Naive thymus-derived CD4-positive, alpha-beta T cell (primary cell): ENCODE measurements around the gene SSPN. TPM values are rescaled to one million over a fixed set of nuclear protein-coding genes. Genes with fewer than 3 reads are reported as not detected.

Source experiments
- ATAC-seq: fragments of 150-1000 bp; cut with Tn5 transposase; 2 replicates; pipeline ENCODE4 v1.10.0; 2021; ENCODE audit warnings: mild to moderate bottlenecking, moderate library complexity
- CTCF ChIA-PET: fragments of 350-600 bp; sonication (Branson Sonifier 250); formaldehyde crosslinking; loops from one replicate; lab custom pipeline; 2021; ENCODE audit warnings: antibody characterized with exemption; lab: Charles Lee
- POLR2A ChIA-PET: fragments of 350-600 bp; sonication (Branson Sonifier 250); formaldehyde crosslinking; loops from one replicate; lab custom pipeline; 2021; ENCODE audit warnings: antibody characterized with exemption, inconsistent platforms; lab: Charles Lee
- DNase-seq, 9 donors: peaks; one replicate each; pipeline versions ENCODE4 v3.0.0 to v3.0.0-alpha.2; 2020 to 2022; ENCODE audit warnings: mixed read lengths in 1 of 9
- H3K27ac ChIP-seq: one replicate; pipeline ENCODE4 v1.7.0; 2013; ENCODE audit warnings: mild to moderate bottlenecking, low read depth, low read length, moderate library complexity
- H3K27me3 ChIP-seq, 2 donors: one replicate each; pipeline ENCODE4 v1.7.0; 2013; ENCODE audit warnings: low read length in 2 of 2, mild to moderate bottlenecking in 2 of 2, moderate library complexity in 2 of 2; ENCODE audit not compliant: control insufficient read depth in 2 of 2, insufficient read depth in 2 of 2
- H3K36me3 ChIP-seq, 3 experiments: 1 replicate in 2 of 3; 2 replicates in 1 of 3; pipeline ENCODE4 v1.7.0; 2013; ENCODE audit warnings: low read length in 3 of 3, mild to moderate bottlenecking in 3 of 3, moderate library complexity in 1 of 3; ENCODE audit not compliant: insufficient read depth in 3 of 3, control insufficient read depth in 2 of 3
- H3K4me1 ChIP-seq, 2 donors: one replicate each; pipeline ENCODE4 v1.7.0; 2013; ENCODE audit warnings: low read length in 2 of 2, mild to moderate bottlenecking in 2 of 2, moderate library complexity in 1 of 2; ENCODE audit not compliant: control insufficient read depth in 2 of 2, insufficient read depth in 2 of 2
- H3K4me3 ChIP-seq: 2 replicates; pipeline ENCODE4 v1.7.0; 2013; ENCODE audit warnings: mild to moderate bottlenecking, low read length
- H3K9me3 ChIP-seq, 3 experiments: 1 replicate in 2 of 3; 2 replicates in 1 of 3; pipeline ENCODE4 v1.7.0; 2013; ENCODE audit warnings: low read length in 3 of 3; ENCODE audit not compliant: control insufficient read depth in 2 of 3
- H3K27ac Mint-ChIP-seq, 9 donors: one replicate each; pipeline ENCODE4 v1.8.0; 2020 to 2022; ENCODE audit warnings: mixed read lengths in 9 of 9, mild to moderate bottlenecking in 8 of 9, moderate library complexity in 5 of 9, inconsistent platforms in 2 of 9
- H3K27me3 Mint-ChIP-seq, 5 donors: one replicate each; pipeline ENCODE4 v1.8.0; 2021 to 2022; ENCODE audit warnings: mixed read lengths in 5 of 5, mild to moderate bottlenecking in 1 of 5
- H3K36me3 Mint-ChIP-seq, 5 donors: one replicate each; pipeline ENCODE4 v1.8.0; 2020 to 2022; ENCODE audit warnings: mixed read lengths in 5 of 5, mild to moderate bottlenecking in 3 of 5, inconsistent platforms in 1 of 5
- H3K4me1 Mint-ChIP-seq, 7 donors: one replicate each; pipeline ENCODE4 v1.8.0; 2020 to 2022; ENCODE audit warnings: mixed read lengths in 7 of 7, mild to moderate bottlenecking in 3 of 7, inconsistent platforms in 1 of 7
- H3K4me3 Mint-ChIP-seq, 10 donors: one replicate each; pipeline ENCODE4 v1.8.0; 2020 to 2022; ENCODE audit warnings: mild to moderate bottlenecking in 10 of 10, mixed read lengths in 10 of 10, moderate library complexity in 6 of 10, inconsistent platforms in 2 of 10
- H3K9me3 Mint-ChIP-seq, 11 donors: one replicate each; pipeline ENCODE4 v1.8.0; 2020 to 2022; ENCODE audit warnings: mixed read lengths in 11 of 11, mild to moderate bottlenecking in 4 of 11, inconsistent platforms in 1 of 11, moderate library complexity in 1 of 11
- intact Hi-C, 2 donors: fragments of 100-400 bp; cut with micrococcal nuclease; formaldehyde crosslinking; loops; one replicate each; pipeline ENCODE4 v1.15.1; 2023
- polyA plus RNA-seq, 2 donors: library from polyadenylated mRNA; unstranded; fragments of 300-500 nt; fragmentation: Illumina TruSeq; gene quantifications; one replicate each; pipeline ENCODE4 v1.2.3, GENCODE V29; 2021
- total RNA-seq, 6 experiments: library from RNA in 5 of 6; stranded (reverse) in 5 of 6; gene quantifications; 1 replicate in 5 of 6; 2 replicates in 1 of 6; pipeline ENCODE4 v1.2.3 and lab custom pipeline; 2021 to 2026

SSPN gene
- total and polyA plus RNA-seq, 7 experiments from 2014 or later: 0.22 to 0.34 TPM; not detected in 5

GRCh38 chr12:26172013-26172412, 23.4 kb upstream of the SSPN start:
- H3K4me3 Mint-ChIP-seq: no peak overlapping the region
- H3K27ac Mint-ChIP-seq: no peak overlapping the region
- intact Hi-C loops: no loop called here
- DNase-seq (no peak), ATAC-seq (no peak)
- H3K36me3 ChIP-seq: no peaks in the 10 kb centered on the region
- no peaks in the 10 kb centered on the region for H3K4me1 Mint-ChIP-seq
- no peaks in the 10 kb centered on the region for H3K4me1 ChIP-seq
- no peak overlapping the region for H3K4me3 ChIP-seq
- no peak overlapping the region for H3K27ac ChIP-seq
- no peaks in the 10 kb centered on the region for H3K27me3 ChIP-seq
- POLR2A ChIA-PET: no interaction called here
- no peaks in the 10 kb centered on the region for H3K9me3 ChIP-seq
- no peaks in the 10 kb centered on the region for H3K36me3 Mint-ChIP-seq
- no peaks in the 10 kb centered on the region for H3K9me3 Mint-ChIP-seq
- H3K27me3 Mint-ChIP-seq: peaks cover 14 to 43% (median 24%) of the 10 kb centered on the region in 5 donors
- CTCF ChIA-PET: no interaction called here

- intact Hi-C loops: no loop called here
- Mint-ChIP-seq H3K4me1 (no peaks in the 10 kb centered on the region), H3K27ac (no peak overlapping the region), H3K36me3 (no peaks in the 10 kb centered on the region), H3K4me3 (no peak overlapping the region), H3K27me3 (peaks cover 10 to 37% (median 22%) of the 10 kb centered on the region in 5 donors), H3K9me3 (no peaks in the 10 kb centered on the region)
- H3K4me1 ChIP-seq: no peaks in the 10 kb centered on the region
- POLR2A ChIA-PET: no interaction called here
- no peak overlapping the region for H3K27ac ChIP-seq
- CTCF ChIA-PET: no interaction called here
- H3K27me3 ChIP-seq: no peaks in the 10 kb centered on the region
- no peaks in the 10 kb centered on the region for H3K36me3 ChIP-seq
- H3K4me3 ChIP-seq: no peak overlapping the region
- no peak for ATAC-seq
- no peak for DNase-seq
- no peaks in the 10 kb centered on the region for H3K9me3 ChIP-seq
Observed at GRCh38 chr12:26172539-26172938, 22.8 kb upstream of the SSPN start.

- Mint-ChIP-seq H3K4me3 (no peak overlapping the region), H3K27ac (no peak overlapping the region), H3K9me3 (no peaks in the 10 kb centered on the region), H3K4me1 (no peaks in the 10 kb centered on the region), H3K36me3 (no peaks in the 10 kb centered on the region), H3K27me3 (peaks cover 5 to 32% (median 20%) of the 10 kb centered on the region in 5 donors)
- ATAC-seq (no peak), DNase-seq (no peak)
- Histone ChIP-seq H3K27ac (no peak overlapping the region), H3K9me3 (no peaks in the 10 kb centered on the region), H3K36me3 (no peaks in the 10 kb centered on the region), H3K4me1 (no peaks in the 10 kb centered on the region), H3K4me3 (no peak overlapping the region), H3K27me3 (no peaks in the 10 kb centered on the region)
- CTCF ChIA-PET: no interaction called here
- intact Hi-C loops: no loop called here
- POLR2A ChIA-PET: no interaction called here
Observed at GRCh38 chr12:26172946-26173552, 22.3 kb upstream of the SSPN start.

GRCh38 chr12:26176725-26177124, 18.6 kb upstream of the SSPN start:
- intact Hi-C loops: no loop called here

GRCh38 chr12:26177283-26177682, 18.1 kb upstream of the SSPN start:
- Histone ChIP-seq H3K4me1 (no peaks in the 10 kb centered on the region), H3K4me3 (no peak overlapping the region), H3K9me3 (no peaks in the 10 kb centered on the region), H3K27ac (no peak overlapping the region), H3K27me3 (no peaks in the 10 kb centered on the region), H3K36me3 (no peaks in the 10 kb centered on the region)
- CTCF ChIA-PET: no interaction called here
- H3K4me1 Mint-ChIP-seq: no peaks in the 10 kb centered on the region
- H3K4me3 Mint-ChIP-seq: no peak overlapping the region
- peaks cover 16 to 38% (median 28%) of the 10 kb centered on the region in 5 donors for H3K27me3 Mint-ChIP-seq
- intact Hi-C loops: no loop called here
- H3K36me3 Mint-ChIP-seq: no peaks in the 10 kb centered on the region
- POLR2A ChIA-PET: no interaction called here
- DNase-seq: no peak
- no peak for ATAC-seq
- no peaks in the 10 kb centered on the region for H3K9me3 Mint-ChIP-seq
- no peak overlapping the region for H3K27ac Mint-ChIP-seq

More at GRCh38 chr12:26176725-26177124, 18.6 kb upstream of the SSPN start:
- Histone ChIP-seq H3K27me3 (no peaks in the 10 kb centered on the region), H3K9me3 (no peaks in the 10 kb centered on the region), H3K36me3 (no peaks in the 10 kb centered on the region), H3K4me1 (no peaks in the 10 kb centered on the region), H3K27ac (no peak overlapping the region), H3K4me3 (no peak overlapping the region)
- ChIA-PET POLR2A (no interaction called here), CTCF (no interaction called here)
- Mint-ChIP-seq H3K27me3 (peaks cover 13 to 35% (median 28%) of the 10 kb centered on the region in 5 donors), H3K9me3 (no peaks in the 10 kb centered on the region), H3K4me1 (no peaks in the 10 kb centered on the region), H3K36me3 (no peaks in the 10 kb centered on the region), H3K27ac (no peak overlapping the region), H3K4me3 (no peak overlapping the region)
- ATAC-seq (no peak), DNase-seq (no peak)

- H3K27ac Mint-ChIP-seq: no peak overlapping the region
- Histone ChIP-seq H3K27ac (no peak overlapping the region), H3K36me3 (no peaks in the 10 kb centered on the region), H3K4me3 (no peak overlapping the region), H3K4me1 (no peaks in the 10 kb centered on the region), H3K27me3 (no peaks in the 10 kb centered on the region), H3K9me3 (no peaks in the 10 kb centered on the region)
- no peaks in the 10 kb centered on the region for H3K9me3 Mint-ChIP-seq
- ChIA-PET CTCF (no interaction called here), POLR2A (interaction anchor here (0.6 kb wide), 1 partner anchor 315 kb away, joined by 4 read pairs; no protein-coding TSS in a partner anchor)
- no peak overlapping the region for H3K4me3 Mint-ChIP-seq
- no peaks in the 10 kb centered on the region for H3K36me3 Mint-ChIP-seq
- intact Hi-C loops: no loop called here
- H3K27me3 Mint-ChIP-seq: peaks cover 24 to 40% (median 30%) of the 10 kb centered on the region in 5 donors
- no peak for ATAC-seq
- no peaks in the 10 kb centered on the region for H3K4me1 Mint-ChIP-seq
- no peak for DNase-seq
Observed at GRCh38 chr12:26179826-26180225, 15.5 kb upstream of the SSPN start.

- Mint-ChIP-seq H3K27me3 (peaks cover 28 to 42% (median 32%) of the 10 kb centered on the region in 5 donors), H3K4me1 (no peaks in the 10 kb centered on the region), H3K27ac (no peak overlapping the region), H3K4me3 (no peak overlapping the region), H3K36me3 (no peaks in the 10 kb centered on the region), H3K9me3 (peaks cover 0 to under 1% (median 0%) of the 10 kb centered on the region in 11 donors)
- no peak for DNase-seq
- ATAC-seq: no peak
- Histone ChIP-seq H3K36me3 (no peaks in the 10 kb centered on the region), H3K4me1 (no peaks in the 10 kb centered on the region), H3K27ac (no peak overlapping the region), H3K9me3 (no peaks in the 10 kb centered on the region), H3K4me3 (no peak overlapping the region), H3K27me3 (no peaks in the 10 kb centered on the region)
- ChIA-PET CTCF (no interaction called here), POLR2A (no interaction called here)
- intact Hi-C loops: no loop called here
Observed at GRCh38 chr12:26182377-26182776, 13.0 kb upstream of the SSPN start.
